Measurements from ENCODE around the gene COL4A3.

- TF ChIP-seq CTCF (IDR thresholded peaks at IDR 0.05) = no peak
- TF ChIP-seq POLR2A (IDR thresholded peaks at IDR 0.05) = no peak
- no peak for TF ChIP-seq POLR2AphosphoS5 (IDR thresholded peaks at IDR 0.05)
- no peak for TF ChIP-seq EP300 (IDR thresholded peaks at IDR 0.05)
Observed at GRCh38 chr2:227132986-227133385, 31.4 kb upstream of the COL4A3 start.
